ENCODE results near the gene MFSD6. TPM values are rescaled to one million over a fixed set of nuclear protein-coding genes. Genes with fewer than 3 reads are reported as not detected.

Gene MFSD6
- total RNA-seq, 1 experiment from 2014 or later, result 4.7 TPM

GRCh38 chr2:190378880-190379237 is 29.3 kb upstream of the MFSD6 start:
- Mint-ChIP-seq H3K9me3 (no peaks in the 10 kb centered on the region), H3K27me3 (ENCODE audit: low read depth) (no peaks in the 10 kb centered on the region), H3K4me1 (no peaks in the 10 kb centered on the region), H3K27ac (no peak overlapping the region), H3K36me3 (no peaks in the 10 kb centered on the region), H3K4me3 (no peak overlapping the region)
- CTCF ChIA-PET, result no interaction called here
- no peak for TF ChIP-seq NFATC4 (CRISPR knock-in tag; IDR thresholded peaks at IDR 0.05)
- TF ChIP-seq FOXK1 (CRISPR knock-in tag; IDR thresholded peaks at IDR 0.05), result no peak
- TF ChIP-seq ETV6 (CRISPR knock-in tag; IDR thresholded peaks at IDR 0.05), result no peak
- TF ChIP-seq NFE2L1 (CRISPR knock-in tag; IDR thresholded peaks at IDR 0.05), result no peak
- no peak for TF ChIP-seq ZNF219 (CRISPR knock-in tag; IDR thresholded peaks at IDR 0.05; ENCODE audit: borderline replicate concordance)
- TF ChIP-seq MAX (CRISPR knock-in tag; IDR thresholded peaks at IDR 0.05), result no peak
- TF ChIP-seq PREB (CRISPR knock-in tag; IDR thresholded peaks at IDR 0.05; ENCODE audit: borderline replicate concordance), result no peak
- TF ChIP-seq TP53 (CRISPR knock-in tag; IDR thresholded peaks at IDR 0.05), result no peak
- no peak for TF ChIP-seq SMAD3 (CRISPR knock-in tag; IDR thresholded peaks at IDR 0.05; ENCODE audit: borderline replicate concordance)
- no peak for TF ChIP-seq CTCF (IDR thresholded peaks at IDR 0.05)
- no peak for TF ChIP-seq ATF1 (CRISPR knock-in tag; IDR thresholded peaks at IDR 0.05)
- no peak for TF ChIP-seq JAZF1 (CRISPR knock-in tag; IDR thresholded peaks at IDR 0.05)
- TF ChIP-seq, protein P1, sequence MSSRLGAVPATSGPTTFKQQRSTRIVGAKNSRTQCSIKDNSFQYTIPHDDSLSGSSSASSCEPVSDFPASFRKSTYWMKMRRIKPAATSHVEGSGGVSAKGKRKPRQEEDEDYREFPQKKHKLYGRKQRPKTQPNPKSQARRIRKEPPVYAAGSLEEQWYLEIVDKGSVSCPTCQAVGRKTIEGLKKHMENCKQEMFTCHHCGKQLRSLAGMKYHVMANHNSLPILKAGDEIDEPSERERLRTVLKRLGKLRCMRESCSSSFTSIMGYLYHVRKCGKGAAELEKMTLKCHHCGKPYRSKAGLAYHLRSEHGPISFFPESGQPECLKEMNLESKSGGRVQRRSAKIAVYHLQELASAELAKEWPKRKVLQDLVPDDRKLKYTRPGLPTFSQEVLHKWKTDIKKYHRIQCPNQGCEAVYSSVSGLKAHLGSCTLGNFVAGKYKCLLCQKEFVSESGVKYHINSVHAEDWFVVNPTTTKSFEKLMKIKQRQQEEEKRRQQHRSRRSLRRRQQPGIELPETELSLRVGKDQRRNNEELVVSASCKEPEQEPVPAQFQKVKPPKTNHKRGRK (CRISPR knock-in tag; IDR thresholded peaks at IDR 0.05; ENCODE audit: borderline replicate concordance), result no peak
- no peak for TF ChIP-seq TEAD1 (CRISPR knock-in tag; IDR thresholded peaks at IDR 0.05)
- no peak for TF ChIP-seq ZNF423 (CRISPR knock-in tag; IDR thresholded peaks at IDR 0.05)
- TF ChIP-seq CREB1 (CRISPR knock-in tag; IDR thresholded peaks at IDR 0.05), result no peak
- TF ChIP-seq CBFB (CRISPR knock-in tag; IDR thresholded peaks at IDR 0.05; ENCODE audit: low read depth), result no peak
- no peak for DNase-seq (ENCODE audit: low spot score)
- ATAC-seq, result no peak
- POLR2A ChIA-PET, result no interaction called here

- no peak for DNase-seq (ENCODE audit: low spot score)
- no peak for TF ChIP-seq IRF2 (CRISPR knock-in tag; IDR thresholded peaks at IDR 0.05; ENCODE audit: borderline replicate concordance, low read depth)
- no peak for TF ChIP-seq AFF4 (CRISPR knock-in tag; IDR thresholded peaks at IDR 0.05; ENCODE audit: borderline replicate concordance)
- no peak for TF ChIP-seq ZBTB21 (CRISPR knock-in tag; IDR thresholded peaks at IDR 0.05; ENCODE audit: borderline replicate concordance)
- no peak for TF ChIP-seq GTF2I (CRISPR knock-in tag; conservative IDR thresholded peaks at IDR 0.05)
- no peak for ATAC-seq
- H3K27ac Mint-ChIP-seq, result no peak overlapping the region
- no peaks in the 10 kb centered on the region for H3K36me3 Mint-ChIP-seq
- no peaks in the 10 kb centered on the region for H3K4me1 Mint-ChIP-seq
- CTCF ChIA-PET, result no interaction called here
- H3K27me3 Mint-ChIP-seq (ENCODE audit: low read depth), result no peaks in the 10 kb centered on the region
- no peaks in the 10 kb centered on the region for H3K9me3 Mint-ChIP-seq
- POLR2A ChIA-PET, result no interaction called here
- no peak overlapping the region for H3K4me3 Mint-ChIP-seq
These were observed 28.7 kb upstream of the MFSD6 start for GRCh38 chr2:190379249-190379964.
